GM08714 (cell line): ENCODE results near the gene IRS1.

Experiments
- H3K4me3 ChIP-seq: fragments of 200-500 bp; sonication (Bioruptor generic); 2 replicates; pipeline ENCODE4 v1.5.1; 2014; ENCODE audit warnings: mild to moderate bottlenecking, low read length, inconsistent platforms
- ZNF274 ChIP-seq: IDR thresholded peaks from 2 replicates; pipeline ENCODE4 v1.6.1; 2012; ENCODE audit warnings: mild to moderate bottlenecking, low read depth, low read length

Gene IRS1

GRCh38 chr2:226693521-226693920 lies 106.1 kb downstream of the IRS1 start:
- no peak for TF ChIP-seq ZNF274
- no peak overlapping the region for H3K4me3 ChIP-seq

DNA sequence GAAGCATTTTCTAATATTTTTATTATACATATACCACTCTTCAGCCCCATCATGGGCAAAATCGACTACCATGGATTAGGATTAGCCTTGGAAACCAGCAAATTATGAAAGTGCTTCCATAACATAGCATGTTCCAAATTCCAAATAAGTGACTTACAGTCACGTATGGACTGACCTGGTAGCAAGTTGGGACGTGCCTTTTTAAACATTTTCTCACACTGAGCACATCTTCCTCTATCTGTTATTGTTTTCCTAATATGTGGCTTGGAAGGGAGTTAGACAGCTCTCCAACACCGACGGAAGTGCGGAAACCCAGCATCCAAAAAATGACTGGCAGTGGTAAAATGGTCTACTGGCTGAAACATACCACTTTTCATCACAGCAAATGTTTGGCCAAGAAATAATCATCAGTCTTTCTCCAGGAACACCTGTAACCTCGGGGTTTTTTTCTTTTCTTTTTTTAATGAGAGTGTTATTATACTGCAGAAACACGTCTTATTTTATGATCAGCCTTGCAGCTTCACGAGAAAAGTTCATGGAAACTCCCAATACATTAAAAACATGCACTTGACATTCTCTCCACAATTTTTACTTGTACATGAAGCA lies 107.0 kb downstream of the IRS1 start:
- no peak overlapping the region for H3K4me3 ChIP-seq
- no peak for TF ChIP-seq ZNF274

DNA sequence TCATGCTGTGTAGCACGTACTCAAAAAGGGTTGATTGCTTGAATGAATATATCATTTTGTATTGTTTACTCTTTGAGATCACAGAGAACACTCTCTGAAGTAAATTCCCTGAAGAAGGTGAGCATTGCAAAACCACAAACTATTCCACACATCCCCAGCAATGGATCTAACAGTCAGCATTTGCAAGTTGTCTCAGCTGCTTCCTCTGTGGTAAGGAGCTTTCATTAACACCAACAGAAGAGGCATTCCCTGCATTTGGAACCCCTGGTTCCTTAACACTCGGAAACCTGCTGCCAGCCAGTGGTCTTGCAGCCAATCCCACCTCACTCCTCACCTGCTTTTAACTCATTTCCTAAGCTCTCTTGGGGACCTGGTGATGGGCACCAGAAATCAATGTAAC lies 108.4 kb downstream of the IRS1 start:
- no peak for TF ChIP-seq ZNF274
- H3K4me3 ChIP-seq: no peak overlapping the region

DNA sequence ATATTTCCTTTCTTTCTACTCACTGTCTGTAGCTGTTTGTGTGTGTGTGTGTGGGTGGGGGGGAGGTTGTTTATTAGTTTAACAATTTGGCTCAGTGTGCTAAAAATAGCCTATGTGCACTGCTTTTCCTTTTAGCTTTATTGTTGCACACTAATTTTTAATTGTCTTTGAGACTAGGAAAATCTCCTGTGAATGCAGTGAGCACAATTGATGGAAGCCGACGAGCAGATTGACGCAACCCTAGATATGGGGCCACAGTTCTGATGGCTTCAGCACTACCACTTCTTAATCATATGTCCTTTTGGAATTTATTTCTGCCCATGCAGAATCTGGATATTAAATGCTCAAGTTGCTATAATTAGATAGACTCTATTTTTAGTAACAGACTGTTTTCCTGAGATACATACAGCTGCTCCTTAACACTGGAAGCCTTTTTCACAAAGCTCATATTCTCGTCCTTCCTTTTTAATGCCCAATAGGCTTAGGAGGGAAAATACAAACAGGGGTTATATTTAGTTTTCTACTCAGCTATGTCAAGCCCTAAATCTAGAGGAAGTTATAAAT lies 109.1 kb downstream of the IRS1 start:
- H3K4me3 ChIP-seq: no peak overlapping the region
- no peak for TF ChIP-seq ZNF274

DNA sequence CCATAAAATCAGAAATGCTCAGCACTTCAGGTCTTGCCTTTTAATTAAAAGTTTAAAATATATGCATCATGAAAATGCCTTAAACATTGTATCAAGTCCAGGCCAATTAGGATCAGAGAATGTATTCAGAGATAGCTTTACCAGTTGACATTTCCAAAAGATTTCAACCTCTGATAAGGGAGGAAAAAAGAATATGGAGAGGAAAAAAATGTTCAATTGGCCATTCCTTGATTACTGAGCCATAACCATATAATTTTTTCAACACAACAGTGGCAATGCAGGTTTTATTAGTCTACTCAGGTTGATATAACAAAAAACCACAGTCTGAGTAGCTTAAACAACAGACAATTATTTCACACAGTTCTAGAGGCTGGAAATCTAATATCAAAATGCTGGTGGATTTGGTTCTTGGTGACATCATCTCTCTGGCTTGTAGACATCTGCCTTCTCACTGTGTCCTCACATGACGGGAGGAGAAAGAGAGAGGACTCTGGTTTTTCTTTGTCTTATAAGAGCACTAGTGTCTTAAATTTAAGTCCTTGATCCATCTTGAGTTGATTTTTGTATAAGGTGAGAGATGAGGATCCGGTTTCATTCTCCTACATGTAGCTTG lies 111.9 kb downstream of the IRS1 start:
- no peak for TF ChIP-seq ZNF274
- H3K4me3 ChIP-seq: no peak overlapping the region

DNA sequence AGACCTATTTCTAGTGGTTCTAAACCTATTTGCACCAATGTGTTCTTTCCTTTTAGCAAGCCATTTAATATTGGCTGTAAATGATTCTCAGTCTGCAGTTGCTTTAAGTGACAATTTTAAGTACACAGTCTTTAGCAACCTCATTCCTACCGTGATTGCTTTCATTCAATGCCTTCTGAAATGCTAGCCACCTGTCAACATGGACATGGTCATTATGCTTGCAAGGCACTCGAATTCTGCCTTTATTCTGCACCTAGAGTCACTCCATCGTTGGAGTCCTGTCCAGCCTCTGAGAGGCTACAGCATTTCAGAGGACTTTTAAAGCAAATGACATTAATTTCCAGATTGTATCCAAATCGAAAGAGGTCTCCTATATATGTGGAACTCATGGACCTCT lies 115.1 kb downstream of the IRS1 start:
- no peak for TF ChIP-seq ZNF274
- no peak overlapping the region for H3K4me3 ChIP-seq

DNA sequence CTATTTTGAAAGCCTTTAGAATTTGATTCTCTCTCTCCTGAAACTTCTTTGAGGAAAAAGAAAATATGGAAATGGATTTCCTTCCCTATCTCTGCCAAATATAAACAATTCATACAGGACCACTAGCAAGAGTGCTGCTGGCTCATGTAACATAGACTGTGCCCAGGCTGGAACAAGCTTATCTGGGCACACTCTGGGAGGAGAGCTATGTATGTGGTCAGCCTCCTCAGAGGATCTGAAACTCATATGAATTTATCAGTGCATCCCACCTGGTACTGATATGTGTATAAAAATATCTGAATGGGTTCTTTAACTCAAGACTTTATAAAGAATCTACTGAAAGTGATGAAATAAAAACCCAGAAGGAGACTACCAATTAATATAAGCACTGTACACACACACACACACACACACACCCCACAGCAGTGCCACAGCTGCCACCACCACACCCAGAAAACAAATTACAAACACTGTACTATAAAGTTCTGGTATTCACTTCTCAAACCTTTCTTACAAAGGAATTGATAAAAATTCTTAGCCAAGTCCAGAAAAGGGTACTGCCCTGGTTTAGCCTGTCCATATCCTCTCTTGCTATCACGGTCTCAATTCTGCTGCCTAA lies 115.6 kb downstream of the IRS1 start:
- H3K4me3 ChIP-seq: no peak overlapping the region
- TF ChIP-seq ZNF274: no peak

DNA sequence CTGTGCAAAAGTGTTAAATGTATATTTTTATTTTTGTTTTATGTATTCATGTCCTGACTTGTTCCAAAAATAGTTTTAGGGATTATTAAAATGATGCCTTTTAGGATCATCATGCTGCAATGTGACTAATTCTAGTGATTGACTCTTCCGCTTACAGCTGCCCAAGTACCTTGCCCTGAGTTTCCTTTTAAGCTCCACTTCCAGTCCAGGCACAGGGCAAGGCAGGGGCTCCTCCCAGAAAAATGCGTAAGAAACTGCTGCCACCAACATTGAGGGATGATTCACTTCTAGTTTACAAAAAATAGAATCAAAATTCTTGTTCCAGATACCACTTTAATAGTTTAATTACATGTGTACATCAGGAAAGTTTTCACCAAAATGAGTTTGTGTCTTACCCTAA lies 116.4 kb downstream of the IRS1 start:
- no peak overlapping the region for H3K4me3 ChIP-seq
- no peak for TF ChIP-seq ZNF274
